ENCODE data around the gene CALML6. TPM values are rescaled to one million over a fixed set of nuclear protein-coding genes. Genes with fewer than 3 reads are reported as not detected.

CALML6 gene
- total RNA-seq, 4 donors from 2014 or later = 0.57 TPM; not detected in 3

- Histone ChIP-seq H3K4me1 (no peaks in the 10 kb centered on the region), H3K4me3 (no peak overlapping the region), H3K36me3 (no peaks in the 10 kb centered on the region), H3K27ac (no peak overlapping the region), H3K27me3 (peaks cover 0 to 36% (median 0%) of the 10 kb centered on the region in 4 donors), H3K9me3 (no peaks in the 10 kb centered on the region)
- TF ChIP-seq, protein P1, sequence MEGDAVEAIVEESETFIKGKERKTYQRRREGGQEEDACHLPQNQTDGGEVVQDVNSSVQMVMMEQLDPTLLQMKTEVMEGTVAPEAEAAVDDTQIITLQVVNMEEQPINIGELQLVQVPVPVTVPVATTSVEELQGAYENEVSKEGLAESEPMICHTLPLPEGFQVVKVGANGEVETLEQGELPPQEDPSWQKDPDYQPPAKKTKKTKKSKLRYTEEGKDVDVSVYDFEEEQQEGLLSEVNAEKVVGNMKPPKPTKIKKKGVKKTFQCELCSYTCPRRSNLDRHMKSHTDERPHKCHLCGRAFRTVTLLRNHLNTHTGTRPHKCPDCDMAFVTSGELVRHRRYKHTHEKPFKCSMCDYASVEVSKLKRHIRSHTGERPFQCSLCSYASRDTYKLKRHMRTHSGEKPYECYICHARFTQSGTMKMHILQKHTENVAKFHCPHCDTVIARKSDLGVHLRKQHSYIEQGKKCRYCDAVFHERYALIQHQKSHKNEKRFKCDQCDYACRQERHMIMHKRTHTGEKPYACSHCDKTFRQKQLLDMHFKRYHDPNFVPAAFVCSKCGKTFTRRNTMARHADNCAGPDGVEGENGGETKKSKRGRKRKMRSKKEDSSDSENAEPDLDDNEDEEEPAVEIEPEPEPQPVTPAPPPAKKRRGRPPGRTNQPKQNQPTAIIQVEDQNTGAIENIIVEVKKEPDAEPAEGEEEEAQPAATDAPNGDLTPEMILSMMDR (IDR thresholded peaks at IDR 0.05) = no peak
- TF ChIP-seq POLR2A (IDR thresholded peaks at IDR 0.05) = no peak
- DNase-seq = no peak
- 81 to 84% methylated on average over 7 to 9 of the region's 9 CpGs for WGBS, 2 donors
- intact Hi-C loops (cut with DNase I) = no loop called here
Measured at GRCh38 chr1:1954015-1954414, 39.0 kb downstream of the CALML6 start.

GRCh38 chr1:1954831-1955441 is 39.9 kb downstream of the CALML6 start:
- 86 to 93% methylated on average over 27 to 42 of the region's 46 CpGs for WGBS, 2 donors
- DNase-seq = no peak
- Histone ChIP-seq H3K4me1 (peaks cover 0 to 5% (median 5%) of the 10 kb centered on the region in 3 donors), H3K27me3 (peaks cover 0 to 46% (median 0%) of the 10 kb centered on the region in 4 donors), H3K27ac (no peak overlapping the region), H3K36me3 (no peaks in the 10 kb centered on the region), H3K9me3 (no peaks in the 10 kb centered on the region), H3K4me3 (no peak overlapping the region)
- intact Hi-C loops (cut with DNase I) = no loop called here
- TF ChIP-seq, protein P1 (IDR thresholded peaks at IDR 0.05) = no peak
- TF ChIP-seq POLR2A (IDR thresholded peaks at IDR 0.05) = no peak

GRCh38 chr1:1955621-1956094 is 40.6 kb downstream of the CALML6 start:
- TF ChIP-seq, protein P1 (IDR thresholded peaks at IDR 0.05) = no peak
- TF ChIP-seq POLR2A (IDR thresholded peaks at IDR 0.05) = no peak
- DNase-seq = no peak
- H3K4me1 ChIP-seq = peaks cover 0 to 13% (median 8%) of the 10 kb centered on the region in 3 donors
- 78 to 83% methylated on average over 6 to 9 of the region's 14 CpGs for WGBS, 2 donors
- no peaks in the 10 kb centered on the region for H3K36me3 ChIP-seq
- H3K9me3 ChIP-seq = no peaks in the 10 kb centered on the region
- intact Hi-C loops (cut with DNase I) = no loop called here
- peaks cover 0 to 53% (median 0%) of the 10 kb centered on the region in 4 donors for H3K27me3 ChIP-seq
- no peak overlapping the region for H3K27ac ChIP-seq
- no peak overlapping the region for H3K4me3 ChIP-seq

DNA sequence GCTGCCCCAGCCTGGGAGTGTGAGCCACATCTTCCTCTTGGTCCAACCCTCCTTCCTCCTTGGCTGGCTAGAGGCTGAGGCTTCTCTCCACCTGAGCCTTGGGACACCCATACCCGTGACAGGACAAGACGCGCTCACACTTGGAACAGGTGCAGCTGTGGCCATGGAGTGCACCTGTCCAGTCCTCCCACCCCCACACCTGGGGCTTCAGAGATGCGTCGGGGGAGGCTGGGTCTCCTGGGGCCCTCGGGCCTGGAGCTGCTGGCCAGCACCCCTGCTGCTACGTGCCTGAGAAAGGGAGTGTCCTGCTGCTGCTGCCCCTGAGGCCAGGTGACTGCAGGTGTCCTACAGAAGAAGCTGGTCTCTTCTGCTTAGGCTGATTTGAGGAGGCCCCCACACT is 41.0 kb downstream of the CALML6 start:
- Histone ChIP-seq H3K27me3 (peaks cover 0 to 57% (median 0%) of the 10 kb centered on the region in 4 donors), H3K4me3 (no peak overlapping the region), H3K36me3 (no peaks in the 10 kb centered on the region), H3K9me3 (no peaks in the 10 kb centered on the region), H3K4me1 (peaks cover 0 to 13% (median 8%) of the 10 kb centered on the region in 3 donors), H3K27ac (no peak overlapping the region)
- intact Hi-C loops (cut with DNase I) = no loop called here
- TF ChIP-seq, protein P1 (IDR thresholded peaks at IDR 0.05) = no peak
- TF ChIP-seq POLR2A (IDR thresholded peaks at IDR 0.05) = no peak
- DNase-seq = no peak
- WGBS, 2 donors = 40% methylated on average over 1 of the region's 7 CpGs; no CpG with 5 or more reads in 1 of the 2 donors

DNA sequence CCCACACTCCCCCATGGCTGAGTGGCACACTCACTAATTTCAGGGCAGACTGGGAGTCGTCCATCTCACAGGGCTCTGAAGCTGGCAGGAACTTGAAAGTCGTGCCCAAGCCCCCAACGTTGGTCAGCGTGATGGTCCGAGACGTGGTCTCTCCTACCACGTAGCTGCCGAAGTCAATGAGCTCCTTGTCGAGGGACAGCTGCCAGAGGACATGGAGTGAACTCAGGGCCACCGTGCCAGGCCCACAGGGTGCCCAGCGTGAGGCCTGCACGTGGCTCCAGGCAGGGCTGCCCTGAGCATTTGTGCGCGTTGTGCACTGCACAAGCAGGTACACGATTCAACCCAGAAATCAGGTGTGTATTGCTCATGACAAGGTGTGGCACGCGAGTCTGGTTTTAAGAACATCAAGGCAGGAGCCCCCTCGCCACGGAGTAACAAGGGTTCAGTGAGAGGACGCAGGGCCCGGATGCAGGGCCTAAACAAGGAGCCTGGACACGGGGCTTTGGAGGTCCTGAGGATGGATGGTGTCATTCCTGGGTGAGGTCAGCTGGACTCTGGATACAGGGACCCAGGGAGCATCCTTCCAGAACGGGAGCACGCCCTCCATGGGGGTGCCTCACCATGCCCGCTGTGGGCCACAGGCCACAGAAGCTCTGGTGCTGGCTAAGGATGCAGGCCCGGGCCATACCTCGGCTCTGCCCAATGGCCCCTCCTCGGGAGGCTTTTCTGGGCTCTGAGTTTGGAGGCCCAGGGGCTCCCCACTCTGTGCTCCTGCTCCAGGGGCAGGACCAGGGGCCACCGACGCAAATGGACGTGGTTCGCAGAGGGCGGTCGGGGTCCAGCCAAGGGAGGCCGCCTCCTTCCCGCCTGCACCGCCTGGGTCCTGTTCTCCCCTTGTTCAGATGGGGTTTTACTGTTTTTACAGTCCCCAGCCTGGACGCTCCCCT is 41.8 kb downstream of the CALML6 start:
- 61 to 91% methylated on average over 12 of the region's 38 CpGs for WGBS, 2 donors
- peaks cover 0 to 13% (median 8%) of the 10 kb centered on the region in 3 donors for H3K4me1 ChIP-seq
- no peak for TF ChIP-seq POLR2A (IDR thresholded peaks at IDR 0.05)
- TF ChIP-seq, protein P1 (IDR thresholded peaks at IDR 0.05) = no peak
- H3K9me3 ChIP-seq = no peaks in the 10 kb centered on the region
- no peak overlapping the region for H3K27ac ChIP-seq
- H3K36me3 ChIP-seq = no peaks in the 10 kb centered on the region
- peaks cover 0 to 65% (median 0%) of the 10 kb centered on the region in 4 donors for H3K27me3 ChIP-seq
- no peak overlapping the region for H3K4me3 ChIP-seq
- no peak for DNase-seq
- intact Hi-C loops (cut with DNase I) = no loop called here
